Measurements from ENCODE around the gene MUC4.
"Not testable (repeated sequence)": the region's sequence is repeated elsewhere in the genome, so short reads cannot be mapped to it uniquely, and the experiment has no call there.

The MUC4 gene

GRCh38 chr3:195806211-195806915 lies 5.4 kb downstream of the MUC4 start:
- Histone ChIP-seq H3K4me3 (ENCODE audit: low read length) (no peak overlapping the region), H3K27ac (ENCODE audit: low read depth, low read length) (no peak overlapping the region), H4K20me1 (ENCODE audit: control insufficient read depth, insufficient read depth, low read depth, low read length) (no peaks in the 10 kb centered on the region), H3K4me1 (ENCODE audit: control insufficient read depth, low read length) (no peaks in the 10 kb centered on the region), H3F3A (ENCODE audit: control insufficient read depth, insufficient read depth) (no peaks in the 10 kb centered on the region), H3K4me2 (ENCODE audit: low read length) (no peak overlapping the region), H3K79me2 (ENCODE audit: control insufficient read depth, low read length) (no peaks in the 10 kb centered on the region), H3K9me3 (ENCODE audit: control insufficient read depth, insufficient read depth, low read length) (no peaks in the 10 kb centered on the region), H3K9me2 (replicated peaks; ENCODE audit: control insufficient read depth, low read length) (no peaks in the 10 kb centered on the region), H3K27me3 (ENCODE audit: control insufficient read depth, low read length) (0 out of 2 replicates have a peak, but pooled peaks cover 3% of the 10 kb centered on the region), H3K36me3 (ENCODE audit: control insufficient read depth, low read length) (no peaks in the 10 kb centered on the region)
- TF ChIP-seq CTCF (IDR thresholded peaks at IDR 0.05; ENCODE audit: low read depth, low read length, poor library complexity, severe bottlenecking), result no peak
- no peak for TF ChIP-seq EZH2phosphoT487 (IDR thresholded peaks at IDR 0.05; ENCODE audit: borderline replicate concordance, low read length)

DNA sequence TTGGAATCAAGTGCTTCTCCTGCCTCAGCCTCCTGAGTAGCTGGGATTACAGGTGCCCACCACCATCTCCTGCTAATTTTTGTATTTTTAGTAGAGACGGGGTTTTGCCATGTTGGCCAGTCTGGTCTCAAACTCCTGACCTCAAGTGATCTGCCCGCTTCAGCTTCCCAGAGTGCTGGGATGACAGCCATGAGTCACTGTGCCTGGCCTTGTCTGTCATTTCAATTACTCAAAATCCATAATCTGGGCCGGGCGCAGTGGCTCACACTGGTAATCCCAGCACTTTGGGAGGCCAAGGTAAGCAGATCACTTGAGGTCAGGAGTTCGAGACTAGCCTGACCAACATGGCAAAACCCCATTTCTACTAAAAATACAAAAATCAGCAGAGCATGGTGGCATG lies 6.1 kb downstream of the MUC4 start:
- not testable (repeated sequence) for H3K9me3 ChIP-seq (ENCODE audit: control insufficient read depth, insufficient read depth, low read length); H3K4me3 ChIP-seq (ENCODE audit: low read length); H3K79me2 ChIP-seq (ENCODE audit: control insufficient read depth, low read length); H3K4me1 ChIP-seq (ENCODE audit: control insufficient read depth, low read length); H3K9me2 ChIP-seq (replicated peaks; ENCODE audit: control insufficient read depth, low read length); H3K27ac ChIP-seq (ENCODE audit: low read depth, low read length); H3F3A ChIP-seq (ENCODE audit: control insufficient read depth, insufficient read depth); H3K4me2 ChIP-seq (ENCODE audit: low read length); H3K27me3 ChIP-seq (ENCODE audit: control insufficient read depth, low read length); H4K20me1 ChIP-seq (ENCODE audit: control insufficient read depth, insufficient read depth, low read depth, low read length); H3K36me3 ChIP-seq (ENCODE audit: control insufficient read depth, low read length)

- Histone ChIP-seq H3K4me3 (ENCODE audit: low read length) (no peak overlapping the region), H3F3A (ENCODE audit: control insufficient read depth, insufficient read depth) (no peaks in the 10 kb centered on the region), H3K4me2 (ENCODE audit: low read length) (no peak overlapping the region), H3K4me1 (ENCODE audit: control insufficient read depth, low read length) (no peaks in the 10 kb centered on the region), H4K20me1 (ENCODE audit: control insufficient read depth, insufficient read depth, low read depth, low read length) (no peaks in the 10 kb centered on the region), H3K36me3 (ENCODE audit: control insufficient read depth, low read length) (no peaks in the 10 kb centered on the region), H3K79me2 (ENCODE audit: control insufficient read depth, low read length) (no peaks in the 10 kb centered on the region), H3K9me2 (replicated peaks; ENCODE audit: control insufficient read depth, low read length) (no peaks in the 10 kb centered on the region), H3K9me3 (ENCODE audit: control insufficient read depth, insufficient read depth, low read length) (no peaks in the 10 kb centered on the region), H3K27ac (ENCODE audit: low read depth, low read length) (no peak overlapping the region), H3K27me3 (ENCODE audit: control insufficient read depth, low read length) (0 out of 2 replicates have a peak, but pooled peaks cover 3% of the 10 kb centered on the region)
- no peak for TF ChIP-seq CTCF (IDR thresholded peaks at IDR 0.05; ENCODE audit: low read depth, low read length, poor library complexity, severe bottlenecking)
- TF ChIP-seq EZH2phosphoT487 (IDR thresholded peaks at IDR 0.05; ENCODE audit: borderline replicate concordance, low read length), result no peak
These were observed 6.5 kb downstream of the MUC4 start for GRCh38 chr3:195805181-195805580.

DNA sequence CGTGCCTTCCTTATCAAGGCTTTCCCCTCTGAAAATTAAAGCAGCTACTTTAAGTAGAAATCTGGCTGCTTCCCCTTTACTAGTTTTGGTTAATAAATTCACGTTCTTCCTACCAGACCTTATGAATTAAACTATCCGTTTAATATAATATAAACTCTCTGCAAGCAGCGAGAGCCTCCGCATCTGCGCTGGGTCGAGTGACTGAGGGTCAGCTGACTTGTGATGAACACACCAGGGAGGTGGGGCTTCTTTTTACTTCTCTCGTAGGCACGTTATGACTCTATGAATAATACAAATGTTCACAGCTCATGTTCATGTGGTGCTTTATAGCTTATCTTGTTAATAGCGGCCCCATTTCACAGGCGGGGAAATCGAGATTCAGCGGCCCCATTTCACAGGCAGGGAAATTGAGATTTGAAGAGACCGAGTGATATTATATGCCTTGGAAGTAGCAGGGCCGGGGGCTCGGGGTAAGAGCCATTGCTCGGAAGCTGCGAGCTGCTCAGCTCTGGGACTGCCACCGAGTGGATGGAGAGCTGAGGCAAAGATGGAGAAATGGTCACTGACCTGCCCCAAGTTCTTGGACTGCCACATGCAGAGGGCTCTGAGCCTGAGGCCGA lies 8.3 kb downstream of the MUC4 start:
- Histone ChIP-seq H3K4me1 (ENCODE audit: control insufficient read depth, low read length) (no peaks in the 10 kb centered on the region), H3K9me2 (replicated peaks; ENCODE audit: control insufficient read depth, low read length) (no peaks in the 10 kb centered on the region), H3K79me2 (ENCODE audit: control insufficient read depth, low read length) (no peaks in the 10 kb centered on the region), H3F3A (ENCODE audit: control insufficient read depth, insufficient read depth) (no peaks in the 10 kb centered on the region), H3K27me3 (ENCODE audit: control insufficient read depth, low read length) (0 out of 2 replicates have a peak, but pooled peaks cover 3% of the 10 kb centered on the region), H3K27ac (ENCODE audit: low read depth, low read length) (no peak overlapping the region), H3K4me2 (ENCODE audit: low read length) (no peak overlapping the region), H3K4me3 (ENCODE audit: low read length) (no peak overlapping the region), H3K9me3 (ENCODE audit: control insufficient read depth, insufficient read depth, low read length) (no peaks in the 10 kb centered on the region), H4K20me1 (ENCODE audit: control insufficient read depth, insufficient read depth, low read depth, low read length) (no peaks in the 10 kb centered on the region), H3K36me3 (ENCODE audit: control insufficient read depth, low read length) (no peaks in the 10 kb centered on the region)
- TF ChIP-seq EZH2phosphoT487 (IDR thresholded peaks at IDR 0.05; ENCODE audit: borderline replicate concordance, low read length) (no peak), CTCF (IDR thresholded peaks at IDR 0.05; ENCODE audit: low read depth, low read length, poor library complexity, severe bottlenecking) (no peak)
